Natural killer cell treated with Interleukin-12 subunit alpha and Interleukin-12 subunit beta and Interleukin-15 and Interleukin-18, amount 100 ng/mL, for 72 hours (primary cell): ENCODE results near the gene RPL18. TPM values are rescaled to one million over a fixed set of nuclear protein-coding genes. Genes with fewer than 3 reads are reported as not detected.

Source experiments
- ATAC-seq, 2 donors: fragments of 150-1000 bp; cut with Tn5 transposase in 1 of 2; sonication (Bioruptor Pico), chemical (Tn5 transposase) in 1 of 2; 2 replicates each; pipeline ENCODE4 v1.10.0; 2021
- DNase-seq: peaks from one replicate; pipeline ENCODE4 v3.0.0; 2022; ENCODE audit warnings: low spot score
- H3K27ac Mint-ChIP-seq, 2 donors: 1 replicate in 1 of 2; 2 replicates in 1 of 2; pipeline ENCODE4 v1.8.0; 2022; ENCODE audit warnings: mixed read lengths in 2 of 2, mild to moderate bottlenecking in 1 of 2, moderate library complexity in 1 of 2
- H3K27me3 Mint-ChIP-seq, 2 donors: 1 replicate in 1 of 2; 2 replicates in 1 of 2; pipeline ENCODE4 v1.8.0; 2022; ENCODE audit warnings: mixed read lengths in 2 of 2
- H3K36me3 Mint-ChIP-seq: one replicate; pipeline ENCODE4 v1.8.0; 2022; ENCODE audit warnings: mixed read lengths
- H3K4me1 Mint-ChIP-seq, 2 donors: 1 replicate in 1 of 2; 2 replicates in 1 of 2; pipeline ENCODE4 v1.8.0; 2022; ENCODE audit warnings: low read depth in 2 of 2, mixed read lengths in 2 of 2, mild to moderate bottlenecking in 1 of 2
- H3K4me3 Mint-ChIP-seq: one replicate; pipeline ENCODE4 v1.8.0; 2022; ENCODE audit warnings: mixed read lengths
- H3K9me3 Mint-ChIP-seq: 2 replicates; pipeline ENCODE4 v1.8.0; 2022; ENCODE audit warnings: mixed read lengths
- total RNA-seq, 2 donors: library from RNA; stranded (reverse); gene quantifications; one replicate each; pipeline ENCODE4 v1.2.3, GENCODE V29; 2022

The RPL18 gene
- total RNA-seq, 2 donors from 2014 or later, result 1,029 to 1,552 TPM

GRCh38 chr19:48651683-48652048, 32.7 kb upstream of the RPL18 start:
- DNase-seq (no peak), ATAC-seq (no peak)
- Mint-ChIP-seq H3K4me3 (no peak overlapping the region), H3K27me3 (no peaks in the 10 kb centered on the region), H3K4me1 (peaks cover 16 to 20% of the 10 kb centered on the region in 2 donors), H3K9me3 (no peaks in the 10 kb centered on the region), H3K27ac (peak overlapping the region in 1 of 2 donors; percentile 35), H3K36me3 (no peaks in the 10 kb centered on the region)

DNA sequence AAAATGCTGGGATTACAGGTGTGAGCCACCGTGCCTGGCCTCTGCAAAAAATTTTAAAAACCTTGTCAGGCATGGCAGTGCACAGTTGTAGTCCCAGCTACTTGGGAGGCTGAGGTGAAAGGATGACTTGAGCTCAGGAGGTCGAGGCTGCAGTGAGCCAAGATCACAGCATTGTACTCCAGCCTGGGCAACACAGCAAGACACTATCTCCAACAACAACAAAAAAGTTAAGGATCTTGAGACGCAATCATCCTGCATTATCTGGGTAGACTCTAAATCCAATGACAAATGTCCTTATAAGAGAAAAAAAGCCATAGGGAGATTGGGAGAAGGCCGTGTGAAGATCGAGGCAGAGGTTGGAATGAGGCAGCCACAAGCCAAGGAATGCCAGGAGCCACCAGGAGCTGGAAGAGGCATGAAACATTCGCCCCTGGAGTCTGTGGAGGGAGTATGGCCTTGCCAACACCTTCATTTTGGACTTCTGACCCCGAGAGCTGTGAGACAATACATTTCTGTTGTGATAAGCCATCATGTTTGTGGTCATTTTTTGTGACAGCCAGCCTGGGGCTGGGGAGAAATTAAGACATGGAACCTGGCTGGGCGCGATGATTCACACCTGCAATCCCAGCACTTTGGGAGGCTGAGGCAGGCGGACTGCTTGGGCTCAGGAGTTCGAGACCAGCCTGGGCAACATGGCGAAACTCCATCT, 32.1 kb upstream of the RPL18 start:
- no peaks in the 10 kb centered on the region for H3K9me3 Mint-ChIP-seq
- ATAC-seq, result no peak
- no peak overlapping the region for H3K4me3 Mint-ChIP-seq
- no peaks in the 10 kb centered on the region for H3K27me3 Mint-ChIP-seq
- H3K27ac Mint-ChIP-seq, result no peak overlapping the region
- H3K36me3 Mint-ChIP-seq, result no peaks in the 10 kb centered on the region
- no peak for DNase-seq
- peaks cover 19 to 26% of the 10 kb centered on the region in 2 donors for H3K4me1 Mint-ChIP-seq

GRCh38 chr19:48648134-48648533, 29.2 kb upstream of the RPL18 start:
- Mint-ChIP-seq H3K27ac (no peak overlapping the region), H3K4me3 (no peak overlapping the region), H3K4me1 (peaks cover 31 to 38% of the 10 kb centered on the region in 2 donors)

DNA sequence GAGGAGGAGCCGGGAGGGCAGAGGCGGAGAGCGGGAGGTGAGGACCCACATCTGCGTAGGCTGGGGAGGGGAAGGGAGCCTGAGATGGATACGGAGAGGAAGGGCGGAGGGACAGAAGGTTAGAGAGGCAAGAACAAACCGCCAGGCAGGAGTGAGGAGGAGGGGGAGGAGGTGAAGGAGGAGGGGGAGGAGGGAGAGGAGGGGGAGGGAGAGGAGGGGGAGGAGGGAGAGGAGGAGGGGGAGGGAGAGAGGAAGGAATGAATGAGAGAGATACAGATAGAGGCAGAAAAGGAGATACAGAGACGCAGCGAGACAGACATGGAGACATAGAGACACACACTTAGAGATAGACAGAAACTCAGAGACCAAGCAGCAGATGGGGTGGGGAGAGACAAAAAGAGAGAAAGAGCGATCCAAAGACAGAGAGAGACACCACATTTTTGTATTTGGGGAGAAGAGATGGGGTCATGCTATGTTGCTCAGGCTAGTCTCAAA, 27.8 kb upstream of the RPL18 start:
- peaks cover 29 to 33% of the 10 kb centered on the region in 2 donors for H3K4me1 Mint-ChIP-seq
- H3K36me3 Mint-ChIP-seq, result no peaks in the 10 kb centered on the region
- no peak for DNase-seq
- H3K27me3 Mint-ChIP-seq, result no peaks in the 10 kb centered on the region
- peak overlapping the region; percentile 97 for H3K4me3 Mint-ChIP-seq
- ATAC-seq, result no peak
- peak overlapping the region; percentile 5 to 76 for H3K27ac Mint-ChIP-seq
- H3K9me3 Mint-ChIP-seq, result no peaks in the 10 kb centered on the region

More at GRCh38 chr19:48648134-48648533, 29.2 kb upstream of the RPL18 start:
- no peaks in the 10 kb centered on the region for H3K27me3 Mint-ChIP-seq
- no peaks in the 10 kb centered on the region for H3K9me3 Mint-ChIP-seq
- no peaks in the 10 kb centered on the region for H3K36me3 Mint-ChIP-seq
- DNase-seq, result no peak
- ATAC-seq, result no peak

- DNase-seq (peak; percentile 93), ATAC-seq (peak; percentile 94 to 96)
- Mint-ChIP-seq H3K4me1 (peaks cover 29 to 33% of the 10 kb centered on the region in 2 donors), H3K9me3 (no peaks in the 10 kb centered on the region), H3K36me3 (no peaks in the 10 kb centered on the region), H3K4me3 (peak within 1 kb of the TSS; percentile 97), H3K27ac (peak within 1 kb of the TSS; percentile 76 to 89), H3K27me3 (no peaks in the 10 kb centered on the region)
Measured at GRCh38 chr19:48646001-48646721, 27.2 kb upstream of the RPL18 start, which contains the start of gene CA11. Gene CA11, minus strand, starts transcription at chr19:48646187. Its CDS starts 555 bp downstream, at chr19:48645632.

DNA sequence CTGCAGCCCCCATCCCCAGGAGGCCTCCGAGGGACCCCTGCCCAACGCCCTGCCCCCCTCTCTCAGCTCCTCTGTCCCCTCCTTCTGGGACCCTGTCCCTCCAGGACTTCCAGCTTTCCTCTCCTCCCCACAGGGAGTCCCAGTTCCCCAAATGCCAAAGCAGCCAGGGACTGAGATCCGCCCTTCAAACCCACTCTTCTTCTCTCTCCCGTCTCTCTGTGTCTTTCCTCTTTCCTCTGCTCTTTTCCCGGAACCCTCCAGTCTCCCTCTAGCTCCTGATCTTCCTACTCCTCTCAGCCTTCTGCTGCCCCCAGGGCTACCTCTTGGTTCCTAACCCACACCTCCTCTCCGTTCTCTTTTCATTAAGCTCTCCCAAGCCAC, 26.6 kb upstream of the RPL18 start:
- ATAC-seq (no peak), DNase-seq (no peak)
- Mint-ChIP-seq H3K36me3 (no peaks in the 10 kb centered on the region), H3K27me3 (no peaks in the 10 kb centered on the region), H3K4me1 (peaks cover 29 to 33% of the 10 kb centered on the region in 2 donors), H3K9me3 (no peaks in the 10 kb centered on the region), H3K27ac (peak overlapping the region; percentile 76 to 89), H3K4me3 (peak overlapping the region; percentile 97)

GRCh38 chr19:48644839-48645619, 26.1 kb upstream of the RPL18 start:
- Mint-ChIP-seq H3K27ac (peak overlapping the region; percentile 76 to 89), H3K4me3 (peak overlapping the region; percentile 97), H3K27me3 (no peaks in the 10 kb centered on the region), H3K4me1 (peaks cover 29 to 33% of the 10 kb centered on the region in 2 donors), H3K9me3 (no peaks in the 10 kb centered on the region), H3K36me3 (no peaks in the 10 kb centered on the region)
- peak; percentile 83 for DNase-seq
- peak; percentile 78 to 85 for ATAC-seq

DNA sequence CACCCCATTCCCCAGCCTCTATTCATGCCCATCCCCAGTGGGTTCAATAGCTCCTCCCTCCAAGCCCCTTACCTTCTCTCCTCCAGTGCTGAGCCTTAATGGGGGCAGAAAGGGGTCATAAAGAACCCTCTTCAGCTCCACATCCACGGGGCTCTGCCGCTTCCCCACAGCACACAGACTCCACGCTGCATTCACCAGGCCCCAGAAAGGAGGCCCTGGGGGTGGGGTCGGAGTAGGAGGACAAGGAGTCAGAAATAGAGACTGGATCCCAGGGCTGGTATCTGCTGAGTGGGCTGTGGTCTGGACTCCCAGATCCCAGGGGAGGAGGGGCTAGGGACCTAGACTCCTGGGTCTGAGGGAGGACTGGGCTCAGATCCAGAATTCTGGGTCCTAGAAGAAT, 25.4 kb upstream of the RPL18 start:
- no peak for ATAC-seq
- no peaks in the 10 kb centered on the region for H3K9me3 Mint-ChIP-seq
- no peaks in the 10 kb centered on the region for H3K36me3 Mint-ChIP-seq
- no peaks in the 10 kb centered on the region for H3K27me3 Mint-ChIP-seq
- H3K4me3 Mint-ChIP-seq, result no peak overlapping the region
- peak overlapping the region in 1 of 2 donors; percentile 89 for H3K27ac Mint-ChIP-seq
- H3K4me1 Mint-ChIP-seq, result peaks cover 25 to 33% of the 10 kb centered on the region in 2 donors
- DNase-seq, result no peak

GRCh38 chr19:48642862-48643261, 23.9 kb upstream of the RPL18 start:
- Mint-ChIP-seq H3K36me3 (no peaks in the 10 kb centered on the region), H3K27me3 (no peaks in the 10 kb centered on the region), H3K9me3 (peaks cover 5% of the 10 kb centered on the region), H3K4me1 (peaks cover 35 to 38% of the 10 kb centered on the region in 2 donors), H3K27ac (no peak overlapping the region), H3K4me3 (no peak overlapping the region)
- ATAC-seq, result no peak
- no peak for DNase-seq

GRCh38 chr19:48641850-48642249, 22.9 kb upstream of the RPL18 start:
- ATAC-seq (no peak), DNase-seq (no peak)
- H3K27me3 Mint-ChIP-seq, result no peaks in the 10 kb centered on the region
- H3K27ac Mint-ChIP-seq, result no peak overlapping the region
- H3K36me3 Mint-ChIP-seq, result no peaks in the 10 kb centered on the region
- no peak overlapping the region for H3K4me3 Mint-ChIP-seq
- H3K4me1 Mint-ChIP-seq, result peaks cover 35 to 37% of the 10 kb centered on the region in 2 donors
- H3K9me3 Mint-ChIP-seq, result peaks cover 5% of the 10 kb centered on the region

GRCh38 chr19:48639483-48640375, 20.8 kb upstream of the RPL18 start:
- Mint-ChIP-seq H3K27ac (peak overlapping the region; percentile 94 to 99), H3K4me1 (peaks cover 27 to 30% of the 10 kb centered on the region in 2 donors), H3K36me3 (no peaks in the 10 kb centered on the region), H3K4me3 (peak overlapping the region; percentile 6), H3K27me3 (no peaks in the 10 kb centered on the region), H3K9me3 (peaks cover 5% of the 10 kb centered on the region)
- ATAC-seq (no peak), DNase-seq (no peak)

DNA sequence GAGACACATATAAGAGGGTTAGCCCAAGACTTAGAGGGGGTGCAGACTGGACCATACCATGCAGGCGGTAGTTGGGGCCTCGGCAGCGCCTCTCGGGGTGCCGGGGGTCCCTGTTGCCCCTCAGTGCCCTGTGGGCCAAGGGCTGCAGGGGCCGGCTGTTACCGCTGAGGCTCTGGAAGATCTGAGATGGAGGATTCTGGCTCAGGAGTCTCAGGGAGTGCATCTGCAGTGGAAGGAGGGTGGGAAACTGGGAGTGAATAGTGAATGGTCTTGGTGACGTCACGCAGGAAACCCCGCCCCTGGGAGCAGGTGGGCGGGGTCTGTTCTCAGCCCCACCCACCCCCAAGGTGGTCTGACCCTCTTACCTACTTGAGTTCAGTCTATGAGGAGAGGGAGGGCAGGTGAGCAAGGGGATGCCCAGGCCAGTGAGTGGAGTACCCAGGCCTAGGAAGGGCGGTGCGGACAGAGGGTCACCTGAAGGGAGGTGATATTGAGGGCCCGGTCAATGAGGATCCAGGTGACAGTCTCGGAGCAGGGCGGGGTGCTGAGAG, 19.9 kb upstream of the RPL18 start:
- DNase-seq (no peak), ATAC-seq (no peak)
- Mint-ChIP-seq H3K36me3 (no peaks in the 10 kb centered on the region), H3K4me3 (peak overlapping the region; percentile 81), H3K9me3 (peaks cover 5% of the 10 kb centered on the region), H3K27me3 (no peaks in the 10 kb centered on the region), H3K4me1 (peaks cover 35 to 36% of the 10 kb centered on the region in 2 donors), H3K27ac (peak overlapping the region; percentile 94 to 99)
